Transverse colon (tissue), 4 donors: ENCODE data around the gene LMBR1.

Experiments
- POLR2A ChIP-seq: fragments of 450-650 bp; IDR thresholded peaks from one replicate; pipeline ENCODE4 v1.6.1; 2016; ENCODE audit warnings: antibody characterized with exemption, mild to moderate bottlenecking, moderate library complexity
- POLR2AphosphoS5 ChIP-seq, 3 donors: sonication (generic); formaldehyde crosslinking; IDR thresholded peaks; one replicate each; pipeline ENCODE4 v1.6.1; 2016; ENCODE audit warnings: antibody characterized with exemption in 3 of 3
- TF ChIP-seq, protein P1 (sequence below), 5 experiments: fragments of 200-600 bp in 3 of 5; fragments of 450-650 bp in 2 of 5; sonication (generic) in 3 of 5; IDR thresholded peaks; 1 replicate in 2 of 5; 2 replicates in 3 of 5; pipeline ENCODE4 v1.5.1; 2016 to 2017; ENCODE audit warnings: antibody characterized with exemption in 5 of 5, inconsistent platforms in 3 of 5, mild to moderate bottlenecking in 2 of 5, moderate library complexity in 1 of 5

GRCh38 chr7:156693627-156694026 is 199.4 kb downstream of the LMBR1 start:
- TF ChIP-seq, protein P1, sequence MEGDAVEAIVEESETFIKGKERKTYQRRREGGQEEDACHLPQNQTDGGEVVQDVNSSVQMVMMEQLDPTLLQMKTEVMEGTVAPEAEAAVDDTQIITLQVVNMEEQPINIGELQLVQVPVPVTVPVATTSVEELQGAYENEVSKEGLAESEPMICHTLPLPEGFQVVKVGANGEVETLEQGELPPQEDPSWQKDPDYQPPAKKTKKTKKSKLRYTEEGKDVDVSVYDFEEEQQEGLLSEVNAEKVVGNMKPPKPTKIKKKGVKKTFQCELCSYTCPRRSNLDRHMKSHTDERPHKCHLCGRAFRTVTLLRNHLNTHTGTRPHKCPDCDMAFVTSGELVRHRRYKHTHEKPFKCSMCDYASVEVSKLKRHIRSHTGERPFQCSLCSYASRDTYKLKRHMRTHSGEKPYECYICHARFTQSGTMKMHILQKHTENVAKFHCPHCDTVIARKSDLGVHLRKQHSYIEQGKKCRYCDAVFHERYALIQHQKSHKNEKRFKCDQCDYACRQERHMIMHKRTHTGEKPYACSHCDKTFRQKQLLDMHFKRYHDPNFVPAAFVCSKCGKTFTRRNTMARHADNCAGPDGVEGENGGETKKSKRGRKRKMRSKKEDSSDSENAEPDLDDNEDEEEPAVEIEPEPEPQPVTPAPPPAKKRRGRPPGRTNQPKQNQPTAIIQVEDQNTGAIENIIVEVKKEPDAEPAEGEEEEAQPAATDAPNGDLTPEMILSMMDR (IDR thresholded peaks at IDR 0.05) = no peak
- TF ChIP-seq POLR2A = no peak
- no peak for TF ChIP-seq POLR2AphosphoS5 (IDR thresholded peaks at IDR 0.05)
